Gastroesophageal sphincter (tissue), 4 donors: ENCODE data around the gene TRIM2. TPM values are rescaled to one million over a fixed set of nuclear protein-coding genes. Genes with fewer than 3 reads are reported as not detected.

Experiments
- ATAC-seq: fragments of 150-250 bp; one replicate; pipeline ENCODE4 v1.9.1; 2016; ENCODE audit warnings: mild to moderate bottlenecking, moderate library complexity
- H3K27ac ChIP-seq, 4 donors: fragments of 200-600 bp; sonication (generic) in 3 of 4; 1 replicate in 3 of 4; 2 replicates in 1 of 4; pipeline ENCODE4 v1.5.1; 2016 to 2019
- H3K27me3 ChIP-seq: fragments of 200-600 bp; sonication (generic); one replicate; pipeline ENCODE4 v1.5.1; 2019
- H3K36me3 ChIP-seq, 2 donors: fragments of 200-600 bp; sonication (generic); one replicate each; pipeline ENCODE4 v1.5.1; 2019; ENCODE audit warnings: control low read depth in 1 of 2
- H3K4me1 ChIP-seq, 3 donors: fragments of 200-600 bp; sonication (generic); 1 replicate in 2 of 3; 2 replicates in 1 of 3; pipeline ENCODE4 v1.5.1; 2016 to 2019; ENCODE audit warnings: control low read depth in 2 of 3
- H3K4me3 ChIP-seq, 2 donors: fragments of 200-600 bp; sonication (generic); one replicate each; pipeline ENCODE4 v1.5.1; 2019; ENCODE audit warnings: mild to moderate bottlenecking in 1 of 2, moderate library complexity in 1 of 2
- H3K9me3 ChIP-seq, 3 donors: fragments of 200-600 bp; sonication (generic); one replicate each; pipeline ENCODE4 v1.5.1; 2017 to 2019; ENCODE audit warnings: control low read depth in 2 of 3
- CTCF ChIP-seq, 4 experiments: fragments of 200-600 bp in 2 of 4; fragments of 450-650 bp in 2 of 4; sonication (generic) in 1 of 4; IDR thresholded peaks; one replicate each; pipeline ENCODE4 v1.5.1; 2017 to 2019; ENCODE audit warnings: antibody characterized with exemption in 4 of 4, mild to moderate bottlenecking in 2 of 4, moderate library complexity in 2 of 4
- EP300 ChIP-seq: sonication (generic); formaldehyde crosslinking; IDR thresholded peaks from one replicate; pipeline ENCODE4 v1.6.1; 2017; ENCODE audit warnings: antibody characterized with exemption, mild to moderate bottlenecking
- POLR2A ChIP-seq, 2 donors: fragments of 450-650 bp; IDR thresholded peaks; one replicate each; pipeline ENCODE4 v1.6.1; 2017; ENCODE audit warnings: antibody characterized with exemption in 2 of 2, mild to moderate bottlenecking in 2 of 2, moderate library complexity in 1 of 2
- POLR2AphosphoS5 ChIP-seq: sonication (generic); formaldehyde crosslinking; IDR thresholded peaks from one replicate; pipeline ENCODE4 v1.6.1; 2017; ENCODE audit warnings: antibody characterized with exemption
- WGBS, 2 donors: methylation state at CpG; one replicate each; pipeline ENCODE4 v1.1.5; 2018; ENCODE audit warnings: low coverage in 1 of 2; 5-methylcytosine and 5-hydroxymethylcytosine counted together
- total RNA-seq, 4 donors: library from RNA; depleted of rRNA; stranded (reverse); fragments of >200 nt; gene quantifications; one replicate each; pipeline ENCODE4 v1.1.0, GENCODE V29; 2016

TRIM2 gene
- total RNA-seq, 4 donors from 2014 or later, result 31.2 to 59.2 (median 44.4) TPM

- Histone ChIP-seq H3K4me1 (no peaks in the 10 kb centered on the region), H3K36me3 (no peaks in the 10 kb centered on the region), H3K27ac (no peak overlapping the region), H3K9me3 (no peaks in the 10 kb centered on the region), H3K27me3 (no peaks in the 10 kb centered on the region), H3K4me3 (no peak overlapping the region)
- no peak for TF ChIP-seq POLR2A (IDR thresholded peaks at IDR 0.05)
- TF ChIP-seq EP300, result no peak
- no peak for TF ChIP-seq POLR2AphosphoS5
- TF ChIP-seq CTCF (IDR thresholded peaks at IDR 0.05), result no peak
- WGBS, 2 donors, result 89 to 90% methylated on average over 1 of the region's 1 CpG
- ATAC-seq, result no peak
These were observed 162.8 kb downstream of the TRIM2 start for GRCh38 chr4:153367092-153367491.

DNA sequence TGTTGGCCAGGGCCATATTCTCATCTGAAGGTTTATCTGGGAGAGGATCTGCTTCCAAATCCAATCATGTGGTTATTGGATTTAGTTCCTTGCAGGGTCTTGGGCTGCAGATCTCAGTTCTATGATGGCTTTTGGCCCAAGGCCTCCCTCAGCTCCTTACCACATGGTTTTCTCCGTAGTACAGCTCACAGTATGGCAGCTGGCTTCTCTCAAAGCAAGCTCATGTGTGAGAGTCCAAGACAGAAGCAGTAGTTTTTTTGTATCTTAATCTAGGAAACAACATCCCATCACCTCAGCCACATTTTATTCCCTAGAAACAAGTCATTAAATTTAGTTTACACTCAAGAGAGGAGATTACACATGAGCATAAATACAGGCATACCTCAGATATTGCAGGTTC is 164.8 kb downstream of the TRIM2 start:
- no peak for ATAC-seq
- no peak overlapping the region for H3K27ac ChIP-seq
- no peaks in the 10 kb centered on the region for H3K36me3 ChIP-seq
- no peaks in the 10 kb centered on the region for H3K27me3 ChIP-seq
- H3K9me3 ChIP-seq, result no peaks in the 10 kb centered on the region
- WGBS, 2 donors, result 71% methylated on average over 1 of the region's 1 CpG; no CpG with 5 or more reads in 1 of the 2 donors
- no peaks in the 10 kb centered on the region for H3K4me1 ChIP-seq
- TF ChIP-seq CTCF (IDR thresholded peaks at IDR 0.05) (no peak), POLR2AphosphoS5 (no peak), EP300 (no peak), POLR2A (IDR thresholded peaks at IDR 0.05) (no peak)
- no peak overlapping the region for H3K4me3 ChIP-seq

DNA sequence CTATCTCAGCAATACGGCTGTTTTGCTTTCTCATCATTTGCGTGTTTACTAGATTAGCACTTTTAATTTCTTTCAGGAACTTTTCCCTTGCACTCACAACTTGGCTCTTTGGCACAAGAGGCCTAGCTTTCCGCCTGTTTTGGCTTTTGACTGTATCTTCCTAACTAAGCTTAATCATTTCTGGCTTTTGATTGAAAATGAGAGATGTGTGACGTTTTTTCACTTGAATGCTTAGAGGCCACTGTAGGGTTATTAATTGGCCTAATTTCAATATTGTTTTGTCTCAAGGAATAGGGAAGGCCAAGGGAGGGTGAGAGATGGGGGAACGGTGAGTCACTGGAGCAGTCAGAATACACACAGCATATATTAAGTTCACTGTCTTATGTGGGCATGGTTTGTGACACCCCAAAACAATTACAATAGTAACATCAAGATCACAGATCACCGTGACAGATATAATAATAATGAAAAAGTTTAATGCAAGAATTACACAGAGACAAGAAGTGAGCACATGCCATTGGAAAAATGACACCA is 167.5 kb downstream of the TRIM2 start:
- no peaks in the 10 kb centered on the region for H3K36me3 ChIP-seq
- no peaks in the 10 kb centered on the region for H3K27me3 ChIP-seq
- WGBS, 2 donors, result 92 to 94% methylated on average over 5 to 6 of the region's 6 CpGs
- no peak for ATAC-seq
- TF ChIP-seq POLR2AphosphoS5 (no peak), POLR2A (IDR thresholded peaks at IDR 0.05) (no peak), CTCF (IDR thresholded peaks at IDR 0.05) (no peak), EP300 (no peak)
- no peaks in the 10 kb centered on the region for H3K4me1 ChIP-seq
- H3K4me3 ChIP-seq, result no peak overlapping the region
- H3K9me3 ChIP-seq, result no peaks in the 10 kb centered on the region
- H3K27ac ChIP-seq, result no peak overlapping the region

DNA sequence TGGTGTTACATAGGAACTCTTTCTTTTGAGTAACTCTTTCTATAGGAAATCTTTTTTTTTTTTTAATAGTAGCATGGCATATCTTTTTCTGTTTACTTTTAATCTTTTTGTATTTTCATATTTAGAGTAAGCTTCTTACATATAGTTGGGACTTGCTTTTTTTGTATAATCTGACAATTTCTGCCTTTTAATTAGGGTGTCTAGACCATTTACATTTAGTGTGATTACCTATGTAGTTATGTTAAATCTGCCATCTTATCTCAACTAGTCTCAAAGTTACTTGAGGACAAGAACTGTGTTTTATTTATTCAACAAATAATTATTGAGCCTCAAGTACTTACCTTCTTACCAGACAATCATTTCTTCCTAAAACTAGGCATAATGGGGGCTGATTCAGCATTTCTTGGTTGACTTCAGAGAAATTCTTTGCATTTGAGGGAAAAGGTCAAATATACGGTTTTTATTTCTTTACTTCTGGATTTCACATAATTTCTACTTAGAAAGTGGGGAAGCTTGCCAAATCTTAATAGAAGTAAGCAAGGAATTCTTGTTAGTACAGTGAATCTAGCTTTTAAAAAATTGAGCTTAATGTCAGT is 168.8 kb downstream of the TRIM2 start:
- no peaks in the 10 kb centered on the region for H3K36me3 ChIP-seq
- no peak overlapping the region for H3K4me3 ChIP-seq
- no peaks in the 10 kb centered on the region for H3K9me3 ChIP-seq
- H3K27me3 ChIP-seq, result no peaks in the 10 kb centered on the region
- WGBS, 2 donors, result 88 to 93% methylated on average over 1 of the region's 1 CpG
- H3K27ac ChIP-seq, result no peak overlapping the region
- no peak for TF ChIP-seq POLR2A (IDR thresholded peaks at IDR 0.05)
- TF ChIP-seq CTCF (IDR thresholded peaks at IDR 0.05), result no peak
- no peak for TF ChIP-seq POLR2AphosphoS5
- no peak for TF ChIP-seq EP300
- H3K4me1 ChIP-seq, result no peaks in the 10 kb centered on the region
- no peak for ATAC-seq

GRCh38 chr4:153374442-153374841 is 170.2 kb downstream of the TRIM2 start:
- H3K27me3 ChIP-seq, result no peaks in the 10 kb centered on the region
- no peak overlapping the region for H3K4me3 ChIP-seq
- no peaks in the 10 kb centered on the region for H3K36me3 ChIP-seq
- no peak for TF ChIP-seq EP300
- TF ChIP-seq POLR2A (IDR thresholded peaks at IDR 0.05), result no peak
- no peak for TF ChIP-seq POLR2AphosphoS5
- TF ChIP-seq CTCF (IDR thresholded peaks at IDR 0.05), result no peak
- ATAC-seq, result no peak
- no peaks in the 10 kb centered on the region for H3K4me1 ChIP-seq
- H3K9me3 ChIP-seq, result no peaks in the 10 kb centered on the region
- 59 to 73% methylated on average over 2 of the region's 2 CpGs for WGBS, 2 donors
- no peak overlapping the region for H3K27ac ChIP-seq
